ENCODE measurements around the gene KCNJ1.

- TF ChIP-seq CTCF (IDR thresholded peaks at IDR 0.05) (no peak), POLR2AphosphoS5 (IDR thresholded peaks at IDR 0.05; ENCODE audit: low read depth, low read length) (no peak), FOXM1 (IDR thresholded peaks at IDR 0.05; ENCODE audit: low read depth) (no peak)
- TF ChIP-seq, protein P1, sequence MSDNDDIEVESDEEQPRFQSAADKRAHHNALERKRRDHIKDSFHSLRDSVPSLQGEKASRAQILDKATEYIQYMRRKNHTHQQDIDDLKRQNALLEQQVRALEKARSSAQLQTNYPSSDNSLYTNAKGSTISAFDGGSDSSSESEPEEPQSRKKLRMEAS (IDR thresholded peaks at IDR 0.05; ENCODE audit: low read depth): no peak
These were observed 27.2 kb upstream of the KCNJ1 start for GRCh38 chr11:128894286-128894681.
